GM10266 (cell line): ENCODE measurements around the gene SUPT20H.
A peak's percentile ranks its signal among the peaks of the same experiment; 100 is the strongest.

ENCODE experiments used
- DNase-seq: peaks from one replicate; pipeline ENCODE4 v3.0.0; 2012; ENCODE audit errors: extremely low spot score
- CTCF ChIP-seq: IDR thresholded peaks from 2 replicates; pipeline ENCODE4 v1.5.1; 2012; ENCODE audit warnings: mild to moderate bottlenecking, low read depth; ENCODE audit not compliant: control insufficient read depth, insufficient read depth; ENCODE audit errors: missing control alignments

SUPT20H gene

GRCh38 chr13:36997716-36998427, 61.6 kb downstream of the SUPT20H start:
- TF ChIP-seq CTCF: no peak
- DNase-seq: no peak

- no peak for DNase-seq
- no peak for TF ChIP-seq CTCF
Observed at GRCh38 chr13:36992362-36992761, 67.1 kb downstream of the SUPT20H start.

- TF ChIP-seq CTCF: no peak
- DNase-seq: no peak
Observed at GRCh38 chr13:36986462-36987240, 72.8 kb downstream of the SUPT20H start.

GRCh38 chr13:36981156-36981743, 78.2 kb downstream of the SUPT20H start:
- peak; percentile 34 for DNase-seq
- peak; percentile 62 for TF ChIP-seq CTCF

- no peak for DNase-seq
- no peak for TF ChIP-seq CTCF
Observed at GRCh38 chr13:36979361-36980050, 80.0 kb downstream of the SUPT20H start.

- DNase-seq: no peak
- no peak for TF ChIP-seq CTCF
Observed at GRCh38 chr13:36975172-36975571, 84.3 kb downstream of the SUPT20H start.
